Measurements from ENCODE around the gene CKMT2.

DNA sequence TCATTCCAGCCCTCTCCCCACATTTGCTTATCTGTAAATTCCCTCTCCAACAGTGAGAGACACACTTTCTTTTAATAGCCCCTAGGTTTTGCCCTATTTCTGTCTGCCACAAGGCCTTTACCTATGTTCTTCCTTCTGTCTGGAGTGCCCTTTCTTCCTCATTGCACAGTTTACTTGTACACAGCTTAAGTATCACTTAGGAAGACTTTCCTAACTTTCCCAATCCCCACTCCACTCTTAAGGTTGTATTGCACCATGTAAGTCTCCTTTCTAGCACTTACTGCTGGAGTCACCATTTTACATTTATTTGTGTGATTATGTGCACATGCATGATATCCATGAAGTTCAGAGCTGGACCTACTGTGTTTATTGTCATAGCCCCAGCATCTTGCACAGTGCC lies 10.8 kb upstream of the CKMT2 start:
- TF ChIP-seq, protein P1, sequence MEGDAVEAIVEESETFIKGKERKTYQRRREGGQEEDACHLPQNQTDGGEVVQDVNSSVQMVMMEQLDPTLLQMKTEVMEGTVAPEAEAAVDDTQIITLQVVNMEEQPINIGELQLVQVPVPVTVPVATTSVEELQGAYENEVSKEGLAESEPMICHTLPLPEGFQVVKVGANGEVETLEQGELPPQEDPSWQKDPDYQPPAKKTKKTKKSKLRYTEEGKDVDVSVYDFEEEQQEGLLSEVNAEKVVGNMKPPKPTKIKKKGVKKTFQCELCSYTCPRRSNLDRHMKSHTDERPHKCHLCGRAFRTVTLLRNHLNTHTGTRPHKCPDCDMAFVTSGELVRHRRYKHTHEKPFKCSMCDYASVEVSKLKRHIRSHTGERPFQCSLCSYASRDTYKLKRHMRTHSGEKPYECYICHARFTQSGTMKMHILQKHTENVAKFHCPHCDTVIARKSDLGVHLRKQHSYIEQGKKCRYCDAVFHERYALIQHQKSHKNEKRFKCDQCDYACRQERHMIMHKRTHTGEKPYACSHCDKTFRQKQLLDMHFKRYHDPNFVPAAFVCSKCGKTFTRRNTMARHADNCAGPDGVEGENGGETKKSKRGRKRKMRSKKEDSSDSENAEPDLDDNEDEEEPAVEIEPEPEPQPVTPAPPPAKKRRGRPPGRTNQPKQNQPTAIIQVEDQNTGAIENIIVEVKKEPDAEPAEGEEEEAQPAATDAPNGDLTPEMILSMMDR (IDR thresholded peaks at IDR 0.05), result no peak
- TF ChIP-seq ZFX (IDR thresholded peaks at IDR 0.05; ENCODE audit: borderline replicate concordance), result no peak

Data from 22Rv1 (cell line).